HG03095 (cell line): ENCODE results near the gene SLC1A2.

Source experiments
- ATAC-seq: cut with Tn5 transposase; IDR thresholded peaks from one replicate; pipeline ENCODE4 v1.9.1; 2021; ENCODE audit warnings: moderate library complexity; ENCODE audit not compliant: unreplicated experiment

SLC1A2 gene

DNA sequence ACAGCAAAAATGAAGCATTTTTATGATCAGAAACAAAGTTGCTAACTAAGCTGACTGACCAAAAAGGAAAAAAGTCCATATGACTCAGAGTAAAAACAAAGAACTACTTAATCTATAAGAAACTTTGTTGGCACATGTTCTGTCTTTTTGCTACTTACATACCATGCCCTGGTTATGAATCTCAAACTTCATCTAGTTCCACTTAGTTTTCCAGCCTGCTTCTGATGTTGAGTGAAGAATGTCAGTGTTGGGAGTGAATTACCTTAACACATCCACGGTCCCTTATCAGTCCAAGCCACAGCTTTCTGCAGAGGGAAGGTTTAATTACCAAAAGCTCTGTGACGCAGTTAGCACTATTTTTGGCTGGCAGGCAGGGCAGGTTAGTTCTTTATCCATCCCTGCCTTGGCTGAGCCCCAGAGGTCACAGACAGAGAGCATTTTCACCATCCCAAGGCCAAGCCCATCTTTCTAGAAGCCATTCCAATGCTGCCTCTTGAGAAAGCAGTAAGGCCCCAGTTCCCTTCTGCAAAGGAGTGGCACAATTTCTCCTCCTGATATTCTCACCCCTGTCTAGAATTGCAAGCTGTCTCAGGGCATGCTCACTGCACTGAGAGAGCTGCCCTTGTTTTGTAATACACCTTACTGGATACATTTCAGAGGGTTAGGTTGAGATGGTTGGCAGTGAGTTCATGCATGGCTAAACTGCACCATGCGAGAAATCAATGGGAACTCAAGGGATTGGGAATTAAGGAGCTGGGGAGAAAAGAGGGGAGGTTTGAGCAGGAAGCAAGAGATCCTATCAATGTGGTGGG, 67.1 kb downstream of the SLC1A2 start:
- no peak for ATAC-seq

DNA sequence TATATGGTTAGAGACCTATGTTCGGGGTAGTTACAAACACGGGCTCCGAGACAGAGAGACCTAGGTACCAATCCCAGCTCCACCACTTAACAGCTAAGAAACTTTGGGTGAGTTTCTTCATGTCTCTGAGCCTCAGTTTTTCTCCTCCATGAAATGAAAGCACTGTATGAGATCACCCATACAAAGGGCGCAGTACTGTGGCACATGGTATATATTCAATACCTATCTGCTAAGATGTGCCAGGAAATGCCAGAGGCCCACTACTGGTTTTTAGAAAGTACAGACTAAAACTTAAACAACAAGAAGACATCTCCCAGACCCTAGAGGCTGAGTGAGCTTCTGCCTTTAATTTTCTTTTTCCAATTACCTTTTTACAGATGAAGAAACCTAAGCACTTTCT, 69.5 kb downstream of the SLC1A2 start:
- no peak for ATAC-seq

DNA sequence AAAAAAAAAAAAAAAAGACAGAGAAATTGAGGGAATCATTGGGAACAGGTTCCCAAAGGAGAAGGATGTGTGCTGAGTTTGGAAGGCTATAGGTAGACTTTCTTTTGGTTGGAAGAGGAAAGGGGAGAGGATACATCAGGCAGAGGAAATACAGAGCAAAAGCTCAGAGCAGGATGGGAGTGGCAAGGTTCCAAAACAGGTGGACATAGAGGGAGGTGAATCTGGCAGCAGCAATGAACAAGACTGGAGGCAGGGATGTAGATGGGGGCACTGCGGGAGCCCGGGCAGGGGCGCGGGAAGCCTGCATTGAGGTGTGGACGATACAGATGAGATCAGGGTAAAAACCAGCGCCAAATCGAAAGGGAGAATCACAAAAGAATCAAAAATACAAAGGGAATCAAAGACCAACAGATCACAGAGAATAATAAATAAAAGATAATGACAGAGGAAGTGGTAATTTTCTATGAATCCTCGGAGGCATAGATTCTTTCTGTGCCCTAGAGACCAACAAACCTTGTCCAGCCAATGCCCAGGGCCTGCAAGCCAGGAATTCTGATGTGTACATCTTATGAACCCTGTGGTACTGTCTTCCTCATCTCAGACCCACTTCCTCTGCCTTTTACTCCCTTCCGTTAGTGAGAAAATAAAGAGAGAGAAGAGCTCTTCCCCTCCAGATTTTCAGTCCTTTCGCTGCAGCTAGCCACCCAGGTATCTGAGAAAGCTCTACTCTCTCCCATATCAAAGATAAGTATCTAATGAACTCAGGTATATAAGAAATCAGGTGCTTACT, 70.3 kb downstream of the SLC1A2 start:
- ATAC-seq, result no peak

DNA sequence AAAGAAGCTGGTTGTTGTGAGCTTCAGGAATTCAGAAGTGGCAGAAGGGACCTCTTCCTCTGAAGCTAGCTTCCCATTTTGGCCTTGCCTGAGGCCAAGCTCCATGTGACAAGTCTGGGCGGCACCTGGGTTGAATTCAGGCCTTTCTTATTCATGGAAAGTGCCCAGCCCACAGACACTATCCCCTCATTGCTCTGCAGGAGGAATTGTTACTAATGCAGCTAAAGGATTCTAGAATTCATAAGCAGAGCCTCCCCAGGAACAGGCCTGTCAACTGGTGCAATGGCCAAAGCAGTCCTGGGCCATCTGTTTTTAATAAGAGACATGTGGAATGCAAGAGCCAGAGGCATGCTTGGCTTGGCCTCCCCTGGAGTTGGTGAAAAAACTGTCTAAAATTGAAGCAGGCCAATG, 71.4 kb downstream of the SLC1A2 start:
- no peak for ATAC-seq

DNA sequence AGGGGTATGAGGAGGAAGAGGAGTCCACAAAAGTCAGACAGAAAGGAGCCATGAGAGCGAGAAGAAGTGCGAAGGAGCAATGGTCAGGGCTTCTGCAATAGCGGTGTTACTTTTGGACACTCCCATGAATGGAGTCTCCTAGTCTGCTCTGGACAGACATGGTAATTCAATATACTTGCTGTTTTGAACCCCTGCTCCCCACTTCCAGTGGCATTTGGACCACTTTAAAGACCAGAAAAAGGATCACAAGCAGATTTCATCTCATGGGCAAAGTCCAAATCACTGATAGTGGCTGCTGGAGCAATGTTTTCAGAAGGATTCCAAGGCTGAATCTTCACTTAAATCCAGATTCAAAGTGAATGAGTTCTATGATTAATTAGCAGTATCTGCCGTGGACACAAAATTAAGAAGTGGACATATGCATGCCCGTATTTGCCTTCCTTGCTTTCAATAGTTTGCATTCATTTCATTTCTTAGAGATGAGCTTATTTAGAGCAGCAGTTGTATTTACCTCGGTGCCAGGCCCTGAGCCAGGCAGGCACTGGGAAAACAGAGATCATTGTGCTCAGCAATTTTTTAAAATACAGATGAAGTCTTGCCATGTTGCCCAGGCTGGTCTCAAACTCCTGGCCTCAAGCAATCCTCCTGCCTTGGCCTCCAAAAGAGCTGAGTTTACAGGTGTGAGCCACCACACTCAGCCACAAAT, 72.0 kb downstream of the SLC1A2 start:
- no peak for ATAC-seq

DNA sequence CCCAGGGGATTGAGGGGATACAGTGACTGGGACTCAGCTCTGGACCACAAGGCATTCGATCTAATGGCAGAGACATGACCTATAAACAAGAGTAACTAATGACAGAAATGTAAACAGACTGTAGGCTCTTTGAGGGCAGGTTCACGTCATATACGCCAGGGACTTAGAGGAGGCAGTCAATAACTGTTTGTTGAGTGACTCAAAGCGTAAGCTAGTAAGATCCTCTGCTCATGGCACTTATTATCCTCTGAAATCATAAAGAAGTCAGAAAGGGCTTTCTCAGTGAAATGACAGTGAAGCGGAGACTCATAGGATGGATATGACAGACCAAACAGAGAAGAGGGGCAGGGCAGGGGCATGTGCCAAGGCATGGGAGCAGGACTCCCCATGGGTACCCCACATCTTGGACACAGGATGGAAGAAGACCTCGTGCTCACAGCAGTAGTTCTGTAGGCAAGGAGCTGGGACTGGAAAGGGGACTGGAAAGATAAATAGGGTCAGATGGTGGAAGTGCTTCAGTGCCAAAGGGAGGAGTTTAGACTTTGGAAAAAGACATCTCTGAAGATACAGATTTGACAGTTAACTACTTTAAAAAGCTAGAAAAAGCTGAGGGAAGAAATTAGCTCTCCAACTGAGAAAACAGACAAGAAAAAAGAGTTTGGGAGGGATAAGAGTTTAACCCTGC, 72.7 kb downstream of the SLC1A2 start:
- ATAC-seq, result no peak

DNA sequence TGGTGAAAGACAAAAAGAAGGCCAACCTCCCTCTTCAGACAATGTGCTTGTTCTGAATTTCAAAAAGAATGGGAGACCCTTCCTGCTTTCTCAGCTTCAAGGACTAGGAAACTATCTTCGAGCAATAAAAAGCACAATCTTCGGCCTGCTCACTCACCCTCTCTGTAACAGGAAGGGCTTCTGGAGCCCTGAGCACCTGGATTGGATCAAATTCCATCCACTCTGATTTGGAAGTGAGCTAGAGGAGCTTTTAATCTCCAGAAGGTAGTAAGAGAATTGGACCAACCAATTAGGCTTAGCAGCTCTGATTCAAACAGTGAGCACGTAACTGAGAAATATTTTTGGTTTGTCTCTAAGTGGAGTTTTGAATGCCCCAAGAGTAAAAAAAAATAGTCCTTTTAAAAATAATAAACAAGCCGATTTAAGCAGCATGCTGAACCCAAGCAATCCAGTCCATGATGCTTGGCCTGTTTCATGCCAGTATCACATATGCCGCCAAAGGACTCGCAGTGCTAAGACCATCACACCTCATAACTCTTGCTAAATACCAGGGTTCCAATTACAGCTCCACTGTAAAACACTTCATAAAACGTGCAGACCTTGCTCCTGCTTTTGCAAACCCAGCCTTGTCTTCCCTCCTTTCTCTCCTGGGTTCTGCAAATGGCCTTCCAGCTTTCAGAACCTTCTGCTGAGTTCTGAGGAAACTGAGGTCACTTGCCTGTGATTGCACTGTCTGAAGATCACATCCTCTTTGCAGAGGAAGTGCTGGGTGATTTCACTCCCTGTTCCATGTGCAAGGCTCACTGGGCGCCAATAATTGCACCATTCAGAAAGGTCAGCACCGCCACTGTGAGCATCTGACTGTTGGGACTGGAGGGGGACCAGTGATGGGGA, 74.4 kb downstream of the SLC1A2 start:
- no peak for ATAC-seq

DNA sequence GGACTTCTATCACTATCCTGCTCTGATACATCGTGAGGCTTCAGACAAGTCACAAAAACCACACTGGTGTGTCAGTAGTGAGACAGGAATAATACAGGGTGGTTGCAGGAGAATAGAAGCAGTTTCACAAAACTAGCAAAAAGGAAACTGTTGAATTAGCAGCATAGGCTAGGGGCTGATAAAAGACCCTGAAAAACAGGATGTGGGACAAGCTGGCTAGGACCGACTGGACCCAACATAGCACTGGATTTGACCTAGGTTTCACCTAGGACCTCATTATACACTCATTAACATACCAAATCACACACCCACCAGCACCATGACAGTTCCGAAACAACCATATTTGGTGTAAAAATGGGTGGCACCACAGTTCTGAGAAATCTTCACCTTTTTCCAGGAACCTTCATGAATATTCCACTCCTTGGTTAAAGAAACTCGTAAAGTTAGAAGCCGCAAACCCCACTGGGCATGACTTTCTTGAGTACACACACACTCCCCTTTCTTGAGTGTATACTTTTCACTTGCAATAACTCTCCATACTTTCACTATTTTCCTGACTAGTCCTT, 76.2 kb downstream of the SLC1A2 start:
- peak; percentile 71 for ATAC-seq

DNA sequence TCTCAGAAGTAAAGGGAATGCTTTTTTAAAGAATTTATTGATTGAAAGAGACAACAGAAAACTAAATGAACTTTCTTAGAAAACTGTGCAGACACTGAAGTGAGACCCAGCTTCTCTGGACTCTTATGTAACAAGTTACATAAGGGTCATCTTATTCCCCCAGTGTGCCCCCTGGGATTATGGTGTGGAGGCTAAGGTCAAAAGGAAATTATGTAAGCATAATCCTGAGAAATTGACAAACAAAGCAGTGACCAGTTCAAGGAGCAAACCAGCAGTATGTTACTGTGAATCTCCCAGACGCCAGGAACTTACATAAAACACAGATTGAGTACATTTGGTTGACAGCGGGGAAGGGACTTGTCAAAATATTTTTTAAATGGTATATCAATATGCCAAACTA, 78.6 kb downstream of the SLC1A2 start:
- ATAC-seq, result no peak

DNA sequence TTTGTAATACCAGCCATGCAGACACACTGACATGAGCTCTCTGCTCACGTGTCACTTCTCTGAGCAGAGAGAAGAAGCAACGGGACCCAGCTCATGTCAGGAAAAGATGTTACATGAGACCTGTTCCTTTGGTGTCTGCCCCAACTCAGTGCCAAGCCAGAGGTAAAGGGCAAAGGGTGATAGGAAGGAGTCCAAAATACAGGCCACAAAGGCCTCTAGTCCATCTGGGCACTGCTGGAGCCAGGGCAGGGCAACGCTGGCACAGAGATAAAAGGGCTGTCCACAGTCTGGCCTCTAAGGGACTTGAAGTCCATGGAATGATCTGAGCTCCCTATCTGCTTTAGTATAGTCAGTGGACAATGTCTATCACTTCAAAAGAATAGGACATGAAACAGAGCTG, 79.3 kb downstream of the SLC1A2 start:
- no peak for ATAC-seq

DNA sequence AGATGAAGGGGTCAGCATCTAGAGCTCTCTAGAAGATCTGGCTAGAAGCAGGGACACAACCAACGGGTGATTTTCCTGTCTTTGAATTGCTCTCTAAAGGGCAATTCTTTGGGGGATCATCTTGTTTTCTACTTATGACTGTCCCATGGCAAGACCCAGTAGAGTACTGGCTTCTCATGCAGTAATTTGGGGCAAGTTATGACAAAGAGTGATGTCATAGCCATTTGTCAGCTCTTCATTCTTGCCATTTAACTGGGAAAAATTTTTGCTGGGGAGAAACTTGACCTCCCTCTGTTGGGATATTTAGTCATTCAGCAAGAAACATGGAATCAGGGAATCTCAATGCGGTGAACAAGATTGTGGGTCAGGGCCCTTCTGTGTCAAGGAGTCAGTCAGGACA, 80.4 kb downstream of the SLC1A2 start:
- ATAC-seq, result no peak

DNA sequence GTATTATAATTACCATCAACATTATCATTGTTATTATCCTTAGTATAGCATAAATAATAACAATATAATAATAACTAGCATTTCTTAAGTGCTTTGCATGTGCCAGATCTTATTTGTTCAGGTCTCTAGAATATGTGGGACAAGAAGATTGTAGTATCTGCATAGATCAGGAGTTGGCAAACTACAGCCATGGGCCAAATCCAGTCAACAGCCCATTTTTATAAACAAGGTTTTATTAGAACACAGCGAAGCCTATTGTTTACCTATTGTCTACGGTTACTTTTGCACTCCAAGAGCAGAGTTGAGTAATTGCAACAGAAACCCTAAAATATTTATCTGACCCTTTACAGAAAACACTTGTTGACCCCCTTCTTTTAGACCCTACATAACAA, 81.4 kb downstream of the SLC1A2 start:
- no peak for ATAC-seq

DNA sequence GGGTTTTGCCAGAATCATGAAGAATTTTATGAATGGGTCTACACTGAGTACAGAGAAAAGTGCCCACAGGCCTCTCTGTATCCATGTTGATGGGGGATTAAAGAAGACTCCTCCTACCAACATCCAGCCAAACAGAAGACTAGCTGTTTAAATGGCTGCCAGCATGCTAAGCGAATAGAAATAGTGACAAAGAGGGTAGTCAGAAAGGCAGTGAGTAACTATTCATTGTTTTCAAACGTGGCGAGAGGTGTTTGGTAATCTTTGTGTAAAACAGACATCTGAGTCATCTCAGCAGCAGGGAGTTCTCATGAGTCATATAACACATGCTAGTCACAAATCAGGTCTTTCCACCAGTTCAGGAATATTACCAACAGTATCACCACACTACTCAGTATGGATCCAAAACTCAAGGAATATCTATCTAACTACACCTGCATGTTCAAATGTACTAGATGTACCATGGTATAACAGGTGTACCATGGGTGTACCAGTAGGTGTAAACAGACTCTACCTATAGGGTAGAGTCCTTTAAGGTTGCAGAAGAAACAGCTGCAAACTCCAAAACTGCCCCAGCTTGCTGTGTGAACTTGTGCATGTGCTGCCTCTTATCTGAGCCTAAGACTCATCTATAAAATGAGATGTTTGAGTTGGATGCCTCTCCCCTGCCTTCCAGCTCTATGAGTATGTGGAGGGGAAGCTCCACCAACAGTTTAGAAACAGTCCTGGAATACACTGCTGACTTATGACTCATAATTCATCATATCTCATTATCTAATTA, 82.0 kb downstream of the SLC1A2 start:
- ATAC-seq, result no peak

DNA sequence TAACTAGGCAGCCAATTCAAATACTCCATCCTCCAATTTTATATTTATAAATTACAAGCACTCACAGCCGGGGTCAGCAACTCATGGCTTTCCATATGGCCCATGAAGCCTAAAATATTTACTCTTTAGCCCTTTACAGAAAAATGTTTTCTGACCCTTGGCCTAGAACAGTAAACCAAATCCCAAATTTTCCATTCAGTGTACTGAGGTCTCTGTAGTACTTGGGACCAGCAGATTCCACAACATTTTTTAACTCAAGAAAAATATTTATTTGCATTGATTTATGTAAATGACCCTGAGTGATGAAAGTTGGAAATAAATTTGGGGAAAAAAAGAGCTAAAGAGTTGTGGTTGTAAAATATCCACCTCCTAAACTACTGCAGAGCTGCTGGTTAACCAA, 82.6 kb downstream of the SLC1A2 start:
- no peak for ATAC-seq

DNA sequence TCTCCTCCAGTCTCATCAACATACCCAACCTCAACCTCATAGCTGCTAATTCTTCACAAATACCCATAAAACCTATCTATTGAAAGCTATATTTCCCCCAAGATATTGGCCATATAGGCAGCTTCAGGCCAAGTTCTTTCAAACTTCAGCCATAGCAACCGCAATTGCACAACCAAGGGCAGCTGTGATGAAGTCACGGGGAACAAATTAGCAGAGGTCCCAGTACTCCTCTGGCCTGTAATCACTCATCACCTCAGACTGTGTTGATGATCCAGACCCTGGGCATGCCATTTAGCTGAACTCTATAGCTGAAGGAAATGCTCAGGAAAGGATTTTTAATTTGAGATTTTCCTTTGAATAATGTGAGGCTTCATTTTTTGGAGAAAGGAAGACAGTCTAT, 84.1 kb downstream of the SLC1A2 start:
- ATAC-seq, result no peak

DNA sequence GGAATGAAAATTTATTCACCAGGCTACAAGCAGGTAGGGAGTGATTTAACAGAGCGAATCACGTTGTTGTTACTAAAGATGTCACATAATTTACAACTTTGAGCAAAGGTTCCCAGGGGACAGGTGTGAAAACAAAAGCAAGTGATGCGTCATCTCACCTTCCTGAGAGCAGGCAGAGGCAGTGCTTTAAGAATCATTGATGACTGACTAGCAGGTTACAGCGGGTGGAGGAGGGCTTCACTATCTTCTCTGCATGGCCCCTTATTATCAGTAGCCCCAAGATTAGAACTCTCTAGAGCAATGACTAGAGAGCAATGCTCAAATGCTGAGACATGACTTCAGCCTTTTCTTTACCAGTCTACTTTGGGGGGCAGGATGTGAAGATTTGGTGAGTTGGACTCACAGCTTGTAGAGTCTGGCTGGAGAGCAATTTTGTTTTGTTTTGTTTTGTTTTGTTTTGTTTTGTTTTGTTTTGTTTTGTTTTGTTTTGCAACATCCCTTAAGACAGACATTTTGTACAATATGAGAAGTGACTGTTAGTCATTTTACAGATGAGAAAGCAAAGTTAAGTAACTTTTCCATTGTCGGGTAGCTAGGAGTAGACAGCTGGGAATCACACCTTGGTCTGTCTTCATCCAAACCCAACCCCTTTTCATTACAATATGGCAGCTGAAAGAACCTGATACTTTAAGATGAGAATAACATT, 84.8 kb downstream of the SLC1A2 start:
- peak; percentile 72 for ATAC-seq

DNA sequence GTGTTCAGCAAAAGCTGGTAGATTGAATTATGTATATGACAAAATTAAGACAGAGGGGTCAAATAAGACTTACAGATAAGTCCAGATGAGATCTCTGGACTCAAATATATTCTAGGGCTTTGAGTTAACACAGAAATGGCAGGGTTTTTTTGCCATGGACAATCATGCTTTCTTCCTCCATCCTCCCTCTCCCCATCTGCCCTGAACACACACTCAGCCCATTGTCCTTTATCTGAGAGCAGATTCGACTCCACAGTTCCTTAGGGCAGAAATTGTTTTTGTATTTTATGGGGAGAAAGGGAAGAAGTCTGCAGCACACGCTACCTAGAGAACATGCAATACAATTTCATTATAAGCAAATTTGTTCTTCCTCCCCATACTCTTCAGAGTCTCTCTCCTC, 86.8 kb downstream of the SLC1A2 start:
- no peak for ATAC-seq

DNA sequence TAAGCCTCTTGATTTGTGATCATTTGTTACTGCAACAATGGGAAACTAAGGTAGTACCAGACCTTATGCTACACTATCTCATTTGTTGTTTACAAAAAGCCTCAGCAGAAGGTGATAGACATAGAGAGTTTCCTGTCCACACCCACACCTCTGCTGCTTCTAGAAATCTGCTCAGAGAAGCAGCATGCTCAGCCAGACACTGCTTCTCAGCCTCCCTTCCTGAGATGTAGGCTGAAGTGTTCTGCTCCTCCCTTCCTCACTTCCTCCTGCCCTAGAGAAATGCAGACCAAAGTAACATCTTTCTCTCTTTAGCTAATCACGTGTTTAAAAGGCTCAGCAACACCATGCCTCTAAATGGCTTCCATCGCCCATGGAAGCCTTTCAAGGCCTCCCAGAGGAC, 88.4 kb downstream of the SLC1A2 start:
- ATAC-seq, result peak; percentile 54
